ACC112 (cell line): ENCODE results near the gene FMNL1.
"Not testable (repeated sequence)": the region's sequence is repeated elsewhere in the genome, so short reads cannot be mapped to it uniquely, and the experiment has no call there.

Source experiments
- H2AFZ ChIP-seq: fragments of 200-600 bp; sonication (generic); one replicate; pipeline ENCODE4 v1.6.0; 2017; ENCODE audit warnings: antibody characterized with exemption, low read length; ENCODE audit not compliant: unreplicated experiment
- H3K27ac ChIP-seq: fragments of 200-600 bp; sonication (generic); 2 replicates; pipeline ENCODE4 v1.5.1; 2014; ENCODE audit warnings: low read depth, mild to moderate bottlenecking, antibody characterized with exemption, low read length, moderate library complexity
- H3K27me3 ChIP-seq: fragments of 200-600 bp; sonication (generic); 2 replicates; pipeline ENCODE4 v1.6.1; 2014; ENCODE audit warnings: mild to moderate bottlenecking, antibody characterized with exemption, low read length, moderate library complexity, mixed read lengths; ENCODE audit not compliant: insufficient read depth
- H3K36me3 ChIP-seq: fragments of 200-600 bp; sonication (generic); 2 replicates; pipeline ENCODE4 v1.6.1; 2016; ENCODE audit warnings: mild to moderate bottlenecking, antibody characterized with exemption, low read length, moderate library complexity, mixed read lengths; ENCODE audit not compliant: insufficient read depth
- H3K4me1 ChIP-seq: fragments of 200-600 bp; sonication (generic); one replicate; pipeline ENCODE4 v1.6.1; 2016; ENCODE audit warnings: low read length, mixed read lengths; ENCODE audit not compliant: insufficient read depth, unreplicated experiment, control insufficient read depth
- H3K4me3 ChIP-seq: fragments of 200-600 bp; sonication (generic); 2 replicates; pipeline ENCODE4 v1.5.1; 2014; ENCODE audit warnings: mild to moderate bottlenecking, low read depth, low read length
- H3K79me2 ChIP-seq: fragments of 200-600 bp; sonication (generic); one replicate; pipeline ENCODE4 v1.6.0; 2016; ENCODE audit warnings: low read length; ENCODE audit not compliant: control insufficient read depth, unreplicated experiment, insufficient read depth

FMNL1 gene

GRCh38 chr17:45197108-45197507 is 24.6 kb upstream of the FMNL1 start:
- no peaks in the 10 kb centered on the region for H3K79me2 ChIP-seq
- peaks cover 27% of the 10 kb centered on the region for H3K4me1 ChIP-seq
- H3K36me3 ChIP-seq: no peaks in the 10 kb centered on the region
- H2AFZ ChIP-seq: no peak overlapping the region
- H3K27ac ChIP-seq: no peak overlapping the region
- no peaks in the 10 kb centered on the region for H3K27me3 ChIP-seq
- no peak overlapping the region for H3K4me3 ChIP-seq

- Histone ChIP-seq H3K79me2 (no peaks in the 10 kb centered on the region), H3K4me1 (peaks cover 27% of the 10 kb centered on the region), H3K36me3 (no peaks in the 10 kb centered on the region), H3K4me3 (no peak overlapping the region), H3K27me3 (no peaks in the 10 kb centered on the region), H3K27ac (no peak overlapping the region), H2AFZ (peak overlapping the region; percentile 65)
These were observed 23.9 kb upstream of the FMNL1 start for GRCh38 chr17:45197555-45198334.

GRCh38 chr17:45200701-45201100 is 21.0 kb upstream of the FMNL1 start:
- Histone ChIP-seq H3K4me1 (peaks cover 27% of the 10 kb centered on the region), H3K27me3 (no peaks in the 10 kb centered on the region), H2AFZ (no peak overlapping the region), H3K4me3 (no peak overlapping the region), H3K79me2 (no peaks in the 10 kb centered on the region), H3K27ac (no peak overlapping the region), H3K36me3 (no peaks in the 10 kb centered on the region)

GRCh38 chr17:45201457-45201856 is 20.2 kb upstream of the FMNL1 start:
- no peak overlapping the region for H3K4me3 ChIP-seq
- H3K4me1 ChIP-seq: peaks cover 27% of the 10 kb centered on the region
- H2AFZ ChIP-seq: no peak overlapping the region
- no peaks in the 10 kb centered on the region for H3K27me3 ChIP-seq
- no peak overlapping the region for H3K27ac ChIP-seq
- no peaks in the 10 kb centered on the region for H3K36me3 ChIP-seq
- no peaks in the 10 kb centered on the region for H3K79me2 ChIP-seq

- not testable (repeated sequence) for H2AFZ ChIP-seq, H3K27ac ChIP-seq, H3K79me2 ChIP-seq, H3K4me3 ChIP-seq, H3K27me3 ChIP-seq, H3K36me3 ChIP-seq
- peaks cover 27% of the 10 kb centered on the region for H3K4me1 ChIP-seq
These were observed 19.8 kb upstream of the FMNL1 start for GRCh38 chr17:45201880-45202279.

- H3K4me3 ChIP-seq: no peak overlapping the region
- H3K27ac ChIP-seq: no peak overlapping the region
These were observed 2.6 kb upstream of the FMNL1 start for GRCh38 chr17:45218895-45219661.

GRCh38 chr17:45220079-45220478 is 1.6 kb upstream of the FMNL1 start:
- no peak overlapping the region for H3K4me3 ChIP-seq
- no peaks in the 10 kb centered on the region for H3K79me2 ChIP-seq
- no peaks in the 10 kb centered on the region for H3K36me3 ChIP-seq
- H3K4me1 ChIP-seq: peaks cover 7% of the 10 kb centered on the region
- H3K27me3 ChIP-seq: peaks cover 6% of the 10 kb centered on the region; the same call in 1 of the 2 replicates
- H3K27ac ChIP-seq: no peak overlapping the region
- H2AFZ ChIP-seq: no peak overlapping the region

More at GRCh38 chr17:45218895-45219661, 2.6 kb upstream of the FMNL1 start:
- H3K4me1 ChIP-seq: peaks cover 3% of the 10 kb centered on the region
- no peaks in the 10 kb centered on the region for H3K79me2 ChIP-seq
- no peak overlapping the region for H2AFZ ChIP-seq
- H3K27me3 ChIP-seq: peaks cover 6% of the 10 kb centered on the region; the same call in 1 of the 2 replicates
- no peaks in the 10 kb centered on the region for H3K36me3 ChIP-seq

- peak overlapping the region; percentile 78 for H3K4me3 ChIP-seq
- peaks cover 6% of the 10 kb centered on the region; the same call in 1 of the 2 replicates for H3K27me3 ChIP-seq
- no peak overlapping the region for H3K27ac ChIP-seq
- peak overlapping the region; percentile 69 for H2AFZ ChIP-seq
- no peaks in the 10 kb centered on the region for H3K36me3 ChIP-seq
- peaks cover 25% of the 10 kb centered on the region for H3K4me1 ChIP-seq
- no peaks in the 10 kb centered on the region for H3K79me2 ChIP-seq
These were observed 266 bp downstream of the FMNL1 start for GRCh38 chr17:45222014-45222288.

GRCh38 chr17:45222289-45222995 is 757 bp downstream of the FMNL1 start:
- Histone ChIP-seq H3K79me2 (no peaks in the 10 kb centered on the region), H3K4me3 (peak overlapping the region; percentile 78), H3K36me3 (no peaks in the 10 kb centered on the region), H2AFZ (peak overlapping the region; percentile 69), H3K27me3 (peaks cover 6% of the 10 kb centered on the region; the same call in 1 of the 2 replicates), H3K4me1 (peaks cover 30% of the 10 kb centered on the region), H3K27ac (no peak overlapping the region)

GRCh38 chr17:45222996-45223538 is 1.4 kb downstream of the FMNL1 start:
- Histone ChIP-seq H3K27me3 (peaks cover 6% of the 10 kb centered on the region; the same call in 1 of the 2 replicates), H3K36me3 (no peaks in the 10 kb centered on the region), H2AFZ (no peak overlapping the region), H3K4me3 (no peak overlapping the region), H3K27ac (no peak overlapping the region), H3K4me1 (peaks cover 37% of the 10 kb centered on the region), H3K79me2 (no peaks in the 10 kb centered on the region)
